ENCODE data around the gene PTPRN2. TPM values are rescaled to one million over a fixed set of nuclear protein-coding genes. Genes with fewer than 3 reads are reported as not detected.

The PTPRN2 gene
- total and polyA plus RNA-seq, 2 of the 13 experiments (the other 11 are each of a cell fraction or from before 2014, with no cell fraction given), result 2.5 to 24.2 TPM

- H3K4me2 ChIP-seq (ENCODE audit: low read depth, low read length), result no peak overlapping the region
- POLR2A ChIA-PET, result no interaction called here
- in situ Hi-C loops (cut with HindIII; ENCODE audit: extremely low pct_ligation_motif_present, low pct_unique_long_range_greater_than_20kb), result no loop called here
- DNase-seq (ENCODE audit: low spot score) (no peak), ATAC-seq (peak; percentile 32; the same call in 2 of the 3 replicates), FAIRE-seq (no peak)
- no peaks in the 10 kb centered on the region for H4K20me1 ChIP-seq (ENCODE audit: insufficient read depth, low read length)
- H3K9ac ChIP-seq (ENCODE audit: insufficient read depth, low read depth, low read length), result no peak overlapping the region
- no peak for TF ChIP-seq POLR2A (IDR thresholded peaks at IDR 0.05; ENCODE audit: insufficient read depth in 1 of 2, low read depth in 2 of 2, low read length in 2 of 2)
- no peak for TF ChIP-seq ZNF564 (CRISPR knock-in tag; IDR thresholded peaks at IDR 0.05)
- no peak for TF ChIP-seq ZSCAN20 (CRISPR knock-in tag; IDR thresholded peaks at IDR 0.05; ENCODE audit: borderline replicate concordance)
- no peak for TF ChIP-seq ZFY (CRISPR knock-in tag; IDR thresholded peaks at IDR 0.05)
- no peak for TF ChIP-seq SRY (CRISPR knock-in tag; IDR thresholded peaks at IDR 0.05)
- no peak for TF ChIP-seq KDM2A (CRISPR knock-in tag; IDR thresholded peaks at IDR 0.05; ENCODE audit: borderline replicate concordance, low read depth)
- TF ChIP-seq POLR2AphosphoS2 (IDR thresholded peaks at IDR 0.05; ENCODE audit: low read depth, low read length), result no peak
- TF ChIP-seq NONO (IDR thresholded peaks at IDR 0.05), result no peak
- no peak for TF ChIP-seq NONO (CRISPR knock-in tag; conservative IDR thresholded peaks at IDR 0.05)
- no peak for TF ChIP-seq NBN (conservative IDR thresholded peaks at IDR 0.05)
- TF ChIP-seq TMF1 (CRISPR knock-in tag; IDR thresholded peaks at IDR 0.05; ENCODE audit: low read depth), result no peak
- no peak for TF ChIP-seq ZNF274 (CRISPR knock-in tag; IDR thresholded peaks at IDR 0.05)
- TF ChIP-seq, protein P1, sequence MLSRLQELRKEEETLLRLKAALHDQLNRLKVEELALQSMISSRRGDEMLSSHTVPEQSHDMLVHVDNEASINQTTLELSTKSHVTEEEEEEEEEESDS (CRISPR knock-in tag; IDR thresholded peaks at IDR 0.05; ENCODE audit: borderline replicate concordance), result no peak
- no peak for TF ChIP-seq TCF12 (IDR thresholded peaks at IDR 0.05)
- TF ChIP-seq TCF12 (CRISPR knock-in tag; IDR thresholded peaks at IDR 0.05), result no peak
- TF ChIP-seq ZNF256 (CRISPR knock-in tag; conservative IDR thresholded peaks at IDR 0.05), result no peak
- TF ChIP-seq PAWR (CRISPR knock-in tag; IDR thresholded peaks at IDR 0.05; ENCODE audit: borderline replicate concordance), result no peak
- TF ChIP-seq MED13 (CRISPR knock-in tag; IDR thresholded peaks at IDR 0.05), result no peak
- TF ChIP-seq, protein P2, sequence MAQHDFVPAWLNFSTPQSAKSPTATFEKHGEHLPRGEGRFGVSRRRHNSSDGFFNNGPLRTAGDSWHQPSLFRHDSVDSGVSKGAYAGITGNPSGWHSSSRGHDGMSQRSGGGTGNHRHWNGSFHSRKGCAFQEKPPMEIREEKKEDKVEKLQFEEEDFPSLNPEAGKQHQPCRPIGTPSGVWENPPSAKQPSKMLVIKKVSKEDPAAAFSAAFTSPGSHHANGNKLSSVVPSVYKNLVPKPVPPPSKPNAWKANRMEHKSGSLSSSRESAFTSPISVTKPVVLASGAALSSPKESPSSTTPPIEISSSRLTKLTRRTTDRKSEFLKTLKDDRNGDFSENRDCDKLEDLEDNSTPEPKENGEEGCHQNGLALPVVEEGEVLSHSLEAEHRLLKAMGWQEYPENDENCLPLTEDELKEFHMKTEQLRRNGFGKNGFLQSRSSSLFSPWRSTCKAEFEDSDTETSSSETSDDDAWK (CRISPR knock-in tag; IDR thresholded peaks at IDR 0.05), result no peak
- no peak for TF ChIP-seq KAT2B (IDR thresholded peaks at IDR 0.05; ENCODE audit: borderline replicate concordance, low read depth, low read length)
- no peak overlapping the region for H2AFZ ChIP-seq (ENCODE audit: low read length)
- no peak overlapping the region for H3K4me3 ChIP-seq (replicated peaks in 1 of 3; ENCODE audit: insufficient read depth in 1 of 3, low read depth in 2 of 3, low read length in 3 of 3)
- CTCF ChIA-PET (ENCODE audit: low intra/inter-chr PET ratio, low total read pairs), result no interaction called here
- 4% methylated on average over 4 of the region's 9 CpGs for WGBS (ENCODE audit: low lambda C conversion rate)
- BruUV-seq (replicated peaks), result no TSS peak
- peaks cover 14 to 97% of the 10 kb centered on the region in 2 experiments for H3K27me3 ChIP-seq (ENCODE audit: control insufficient read depth in 1 of 2, insufficient read depth in 2 of 2, low read length in 2 of 2)
- H3K27ac ChIP-seq (ENCODE audit: extremely low read length, insufficient read depth, low read length), result no peak overlapping the region
- H3K9me3 ChIP-seq (ENCODE audit: low read length), result no peaks in the 10 kb centered on the region
- H3K79me2 ChIP-seq (ENCODE audit: insufficient read depth, low read length), result no peaks in the 10 kb centered on the region
- no peaks in the 10 kb centered on the region for H3K4me1 ChIP-seq (ENCODE audit: insufficient read depth, low read length)
- intact Hi-C loops (cut with micrococcal nuclease; ENCODE audit: unreplicated experiment), result no loop called here
- no peaks in the 10 kb centered on the region for H3K36me3 ChIP-seq (replicated peaks in 1 of 2; ENCODE audit: control insufficient read depth in 1 of 2, insufficient read depth in 2 of 2, low read length in 2 of 2)
Observed at GRCh38 chr7:157522954-157523353, 1064.7 kb downstream of the PTPRN2 start.
